ENCODE results near the gene DEPP1. TPM values are rescaled to one million over a fixed set of nuclear protein-coding genes. Genes with fewer than 3 reads are reported as not detected.

DEPP1 gene
- total and polyA plus RNA-seq, 5 experiments from 2014 or later, result not detected

DNA sequence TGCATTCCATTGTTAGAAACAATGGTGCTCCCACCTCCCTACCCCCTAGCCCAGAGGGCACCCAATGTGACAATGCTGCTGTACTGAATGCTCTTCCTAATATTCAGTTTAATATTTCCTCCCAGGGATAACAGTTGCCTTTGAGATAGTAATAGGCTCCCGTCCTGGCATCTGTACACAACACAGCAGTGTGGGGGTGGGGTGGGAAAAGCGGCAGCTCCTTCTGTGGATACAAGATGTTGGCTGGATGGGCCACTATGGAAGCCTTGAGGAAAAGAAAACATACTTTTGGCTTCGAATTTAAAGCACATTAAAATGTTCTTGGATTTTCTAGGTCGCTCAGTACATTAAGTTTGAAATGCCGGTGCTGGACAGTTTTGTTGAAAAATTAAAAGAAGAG lies 13.0 kb upstream of the DEPP1 start:
- POLR2A ChIA-PET, result no interaction called here

DNA sequence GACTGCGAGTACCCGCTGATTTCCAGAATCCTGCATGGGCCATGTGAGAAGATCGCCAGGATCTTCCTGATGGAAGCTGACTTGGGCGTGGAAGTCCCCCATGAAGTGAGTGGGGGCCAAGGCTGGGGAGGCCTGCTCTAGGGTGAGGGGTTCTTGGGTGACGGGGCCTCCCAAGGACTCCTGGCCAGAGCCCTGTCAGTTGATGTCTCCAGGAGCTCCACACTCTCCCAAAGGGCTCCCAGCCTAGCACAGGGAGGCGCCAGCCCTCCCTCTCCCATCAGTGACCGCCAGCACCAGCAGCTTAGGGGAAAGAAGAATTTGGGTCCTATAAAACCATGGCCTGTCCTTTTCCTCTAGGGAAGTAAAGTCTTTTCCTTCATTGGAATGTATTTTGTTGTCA lies 12.4 kb upstream of the DEPP1 start:
- Mint-ChIP-seq H3K27ac (no peak overlapping the region), H3K4me3 (no peak overlapping the region), H3K4me1 (peaks cover 9 to 20% (median 17%) of the 10 kb centered on the region in 4 donors), H3K27me3 (peaks cover 0 to 25% (median 5%) of the 10 kb centered on the region in 5 donors), H3K36me3 (peaks cover 0 to 2% (median 0%) of the 10 kb centered on the region in 3 donors), H3K9me3 (no peaks in the 10 kb centered on the region)
- POLR2A ChIA-PET, result no interaction called here
- no peak for DNase-seq
- ATAC-seq, result no peak

More for the DNA sequence above, 13.0 kb upstream of the DEPP1 start:
- Mint-ChIP-seq H3K36me3 (peaks cover 0 to 2% (median 0%) of the 10 kb centered on the region in 3 donors), H3K27ac (no peak overlapping the region), H3K9me3 (no peaks in the 10 kb centered on the region), H3K4me3 (no peak overlapping the region), H3K4me1 (peaks cover 9 to 26% (median 22%) of the 10 kb centered on the region in 4 donors), H3K27me3 (peaks cover 0 to 25% (median 5%) of the 10 kb centered on the region in 5 donors)
- ATAC-seq (no peak), DNase-seq (no peak)

DNA sequence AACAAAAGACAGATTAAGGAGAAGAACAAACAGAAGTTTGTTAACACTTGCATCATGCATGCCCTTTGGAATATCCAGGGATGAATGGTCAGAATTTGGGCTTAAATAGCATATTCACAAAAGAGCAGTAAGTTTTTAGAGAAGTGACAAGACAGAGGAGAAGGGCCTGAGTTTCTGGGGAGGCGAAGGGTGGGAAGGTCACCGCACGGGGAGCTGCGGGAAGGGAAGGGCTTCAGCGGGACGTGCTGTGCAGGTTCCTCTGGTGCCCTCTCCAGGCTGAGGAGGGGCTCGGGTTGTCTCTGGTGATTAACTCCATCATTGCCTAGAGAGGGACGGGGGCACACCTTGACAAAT lies 11.7 kb upstream of the DEPP1 start:
- H3K36me3 Mint-ChIP-seq, result no peaks in the 10 kb centered on the region
- peaks cover 0 to 25% (median 5%) of the 10 kb centered on the region in 5 donors for H3K27me3 Mint-ChIP-seq
- no peak overlapping the region for H3K27ac Mint-ChIP-seq
- H3K4me1 Mint-ChIP-seq, result peaks cover 7 to 13% (median 10%) of the 10 kb centered on the region in 4 donors
- no peak for DNase-seq
- ATAC-seq, result no peak
- no peak overlapping the region for H3K4me3 Mint-ChIP-seq
- H3K9me3 Mint-ChIP-seq, result no peaks in the 10 kb centered on the region
- POLR2A ChIA-PET, result no interaction called here

DNA sequence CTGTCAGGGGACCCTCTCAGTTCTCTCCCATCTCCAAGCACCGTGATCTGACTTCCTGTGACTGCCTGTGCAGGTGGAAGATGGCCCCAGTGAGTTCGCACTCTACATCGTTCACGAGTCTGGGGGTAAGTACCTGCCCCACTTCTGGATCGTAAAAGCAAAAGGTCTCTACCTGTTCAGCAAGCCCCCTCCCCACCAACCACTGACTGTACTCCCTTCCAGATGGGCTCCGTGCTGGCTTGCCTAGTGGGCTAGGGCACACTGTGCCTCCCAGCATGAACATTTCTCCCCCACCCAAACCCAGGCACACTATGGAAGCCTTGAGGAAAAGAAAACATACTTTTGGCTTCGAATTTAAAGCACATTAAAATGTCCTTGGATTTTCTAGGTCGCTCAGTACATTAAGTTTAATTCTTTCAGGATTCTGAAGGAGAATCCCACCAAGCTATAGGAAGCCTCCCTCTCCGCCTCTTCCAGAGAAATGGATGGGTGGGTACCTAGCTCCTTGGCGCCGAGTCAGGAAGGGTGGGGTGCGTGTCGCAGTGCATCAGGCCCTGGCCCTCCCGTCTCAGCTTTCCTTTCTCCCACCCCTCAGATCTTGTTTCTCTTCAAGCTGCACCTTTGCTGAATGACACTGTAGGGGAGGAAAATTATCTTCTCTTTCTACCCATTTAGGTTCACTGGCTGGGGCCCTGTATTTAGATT lies 11.1 kb upstream of the DEPP1 start:
- DNase-seq (no peak), ATAC-seq (no peak)
- peaks cover 3 to 8% (median 5%) of the 10 kb centered on the region in 4 donors for H3K4me1 Mint-ChIP-seq
- H3K36me3 Mint-ChIP-seq, result no peaks in the 10 kb centered on the region
- no peak overlapping the region for H3K4me3 Mint-ChIP-seq
- POLR2A ChIA-PET, result no interaction called here
- H3K27me3 Mint-ChIP-seq, result peaks cover 0 to 25% (median 5%) of the 10 kb centered on the region in 5 donors
- H3K27ac Mint-ChIP-seq, result no peak overlapping the region
- no peaks in the 10 kb centered on the region for H3K9me3 Mint-ChIP-seq

DNA sequence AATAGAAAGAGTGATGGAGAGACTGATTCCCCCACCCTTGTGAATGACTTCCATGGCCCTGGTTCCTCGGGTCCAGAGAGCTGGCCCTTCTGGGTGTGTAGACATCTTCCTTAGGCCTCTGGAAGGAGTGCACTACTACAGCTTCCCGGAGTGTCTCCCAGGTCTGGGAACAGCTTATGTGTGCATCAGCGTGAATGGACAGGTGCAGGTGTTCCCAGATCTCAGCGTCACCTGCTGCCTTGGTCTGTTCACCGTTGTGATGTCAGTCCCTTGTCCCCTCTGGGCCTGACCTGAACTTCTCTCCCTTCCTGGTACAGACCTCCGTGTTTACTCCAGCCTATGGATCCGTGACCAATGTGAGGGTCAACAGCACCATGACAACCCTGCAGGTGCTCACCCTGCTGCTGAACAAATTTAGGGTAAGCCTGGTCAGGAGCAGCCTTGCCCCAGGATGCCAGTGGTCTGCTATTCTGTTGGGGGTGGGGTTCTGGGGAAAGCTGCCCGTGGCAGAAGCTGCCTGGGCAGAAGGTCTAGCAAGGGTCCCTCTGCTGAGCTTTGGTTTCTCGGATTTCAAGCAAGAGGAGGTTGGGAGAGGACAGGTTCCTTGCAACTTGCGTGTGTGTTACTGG lies 10.5 kb upstream of the DEPP1 start:
- H3K27ac Mint-ChIP-seq, result no peak overlapping the region
- no peak overlapping the region for H3K4me3 Mint-ChIP-seq
- no peaks in the 10 kb centered on the region for H3K9me3 Mint-ChIP-seq
- peaks cover 0 to 25% (median 5%) of the 10 kb centered on the region in 5 donors for H3K27me3 Mint-ChIP-seq
- DNase-seq, result no peak
- ATAC-seq, result no peak
- peaks cover 0 to 2% (median 1%) of the 10 kb centered on the region in 4 donors for H3K4me1 Mint-ChIP-seq
- POLR2A ChIA-PET, result interaction anchor here (0.7 kb wide), 1 partner anchor 76 kb away, joined by 3 read pairs; no protein-coding TSS in a partner anchor
- H3K36me3 Mint-ChIP-seq, result no peaks in the 10 kb centered on the region

DNA sequence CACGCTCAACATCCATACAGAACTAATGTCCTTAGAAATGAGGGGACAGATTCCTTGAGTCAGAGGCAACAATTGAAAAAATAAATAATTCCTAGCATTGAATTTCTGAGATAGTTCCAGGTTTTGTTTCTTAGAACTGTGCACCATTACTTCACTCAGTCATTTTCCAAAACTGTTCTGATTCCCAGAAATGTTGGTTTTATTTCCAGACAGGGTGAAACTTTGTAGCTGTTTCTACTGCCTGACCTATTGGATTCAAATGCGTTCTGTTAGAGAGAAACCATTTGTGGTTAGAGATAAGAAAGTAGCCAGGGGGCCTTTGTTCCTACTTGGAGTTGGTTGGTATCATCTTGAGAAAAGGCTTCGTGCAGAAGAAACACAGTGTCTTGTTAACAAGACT lies 8.1 kb upstream of the DEPP1 start:
- peaks cover 0 to 25% (median 5%) of the 10 kb centered on the region in 5 donors for H3K27me3 Mint-ChIP-seq
- POLR2A ChIA-PET, result no interaction called here
- H3K36me3 Mint-ChIP-seq, result no peaks in the 10 kb centered on the region
- DNase-seq (no peak), ATAC-seq (no peak)
- H3K9me3 Mint-ChIP-seq, result no peaks in the 10 kb centered on the region
- no peak overlapping the region for H3K4me3 Mint-ChIP-seq
- peaks cover 0 to 1% (median 0%) of the 10 kb centered on the region in 4 donors for H3K4me1 Mint-ChIP-seq
- no peak overlapping the region for H3K27ac Mint-ChIP-seq

DNA sequence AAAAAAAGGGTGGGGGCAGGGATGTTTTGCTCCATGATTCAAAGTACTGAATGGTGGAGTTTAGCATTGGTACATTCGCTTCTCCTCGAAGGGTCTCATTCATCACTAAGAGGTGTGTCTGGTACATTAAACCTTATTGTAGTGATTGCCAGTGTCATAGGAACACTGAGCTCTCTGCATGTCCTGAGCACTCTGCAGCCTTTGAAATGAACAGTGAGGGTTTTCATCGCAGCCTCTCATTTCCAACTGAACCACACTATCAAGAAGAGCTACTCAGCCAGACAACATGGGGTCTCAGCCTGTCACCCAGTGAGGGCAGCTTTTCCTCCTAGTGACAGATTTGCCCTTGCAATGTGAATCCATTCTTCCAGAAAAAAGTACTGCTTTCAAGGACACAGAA lies 7.6 kb upstream of the DEPP1 start:
- ATAC-seq (no peak), DNase-seq (no peak)
- Mint-ChIP-seq H3K4me1 (no peaks in the 10 kb centered on the region), H3K27me3 (peaks cover 0 to 25% (median 5%) of the 10 kb centered on the region in 5 donors), H3K36me3 (no peaks in the 10 kb centered on the region), H3K4me3 (no peak overlapping the region), H3K9me3 (no peaks in the 10 kb centered on the region), H3K27ac (no peak overlapping the region)
- POLR2A ChIA-PET, result no interaction called here

DNA sequence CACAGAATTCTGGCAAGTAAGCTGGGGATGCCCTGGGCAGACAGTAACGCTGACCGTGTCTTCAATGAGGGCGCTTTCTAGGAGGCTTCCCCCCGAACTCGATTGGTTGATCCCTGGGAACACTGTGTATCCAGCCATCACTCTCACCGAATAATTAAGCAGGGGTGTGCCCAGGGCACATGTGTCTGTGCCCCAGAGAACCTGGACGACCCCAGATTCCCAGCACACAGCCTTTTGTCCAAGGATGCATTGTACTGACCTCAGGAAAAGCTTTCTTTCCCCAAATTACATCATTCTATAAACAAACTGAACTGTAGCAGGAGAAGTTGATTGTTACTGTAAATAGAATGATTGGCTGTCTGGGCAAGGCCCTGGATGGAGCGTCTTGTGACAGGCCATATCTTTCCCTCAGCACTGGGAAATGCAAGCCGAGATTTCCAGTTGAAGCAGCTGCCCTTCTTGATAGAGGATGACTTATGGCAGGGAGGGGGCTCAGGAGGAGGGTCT lies 6.6 kb upstream of the DEPP1 start:
- H3K27ac Mint-ChIP-seq, result peak overlapping the region in 1 of 10 donors; percentile 27
- DNase-seq (no peak), ATAC-seq (no peak)
- no peak overlapping the region for H3K4me3 Mint-ChIP-seq
- H3K36me3 Mint-ChIP-seq, result no peaks in the 10 kb centered on the region
- H3K4me1 Mint-ChIP-seq, result no peaks in the 10 kb centered on the region
- peaks cover 0 to 21% (median 5%) of the 10 kb centered on the region in 5 donors for H3K27me3 Mint-ChIP-seq
- POLR2A ChIA-PET, result no interaction called here
- H3K9me3 Mint-ChIP-seq, result no peaks in the 10 kb centered on the region

DNA sequence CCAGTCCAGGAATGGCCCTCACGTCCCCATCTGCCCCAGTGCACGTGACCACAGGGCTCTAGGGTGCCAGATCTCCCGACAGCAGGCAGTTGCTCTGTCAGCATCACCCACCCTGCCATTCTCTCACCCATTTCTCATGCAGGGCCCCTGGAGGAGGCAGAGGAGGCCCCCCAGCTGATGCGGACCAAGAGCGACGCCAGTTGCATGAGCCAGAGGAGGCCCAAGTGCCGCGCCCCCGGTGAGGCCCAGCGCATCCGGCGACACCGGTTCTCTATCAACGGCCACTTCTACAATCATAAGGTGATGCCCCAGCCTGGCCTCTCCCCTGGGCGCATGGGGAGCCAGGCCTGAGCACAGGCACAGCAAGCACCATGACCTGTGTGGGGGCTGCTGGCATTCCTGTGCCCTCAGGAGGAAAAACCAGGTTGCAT lies 6.1 kb upstream of the DEPP1 start:
- Mint-ChIP-seq H3K9me3 (no peaks in the 10 kb centered on the region), H3K27ac (no peak overlapping the region), H3K4me3 (no peak overlapping the region), H3K36me3 (no peaks in the 10 kb centered on the region), H3K27me3 (peaks cover 0 to 15% (median 5%) of the 10 kb centered on the region in 5 donors), H3K4me1 (no peaks in the 10 kb centered on the region)
- ATAC-seq, result no peak
- POLR2A ChIA-PET, result no interaction called here
- no peak for DNase-seq

DNA sequence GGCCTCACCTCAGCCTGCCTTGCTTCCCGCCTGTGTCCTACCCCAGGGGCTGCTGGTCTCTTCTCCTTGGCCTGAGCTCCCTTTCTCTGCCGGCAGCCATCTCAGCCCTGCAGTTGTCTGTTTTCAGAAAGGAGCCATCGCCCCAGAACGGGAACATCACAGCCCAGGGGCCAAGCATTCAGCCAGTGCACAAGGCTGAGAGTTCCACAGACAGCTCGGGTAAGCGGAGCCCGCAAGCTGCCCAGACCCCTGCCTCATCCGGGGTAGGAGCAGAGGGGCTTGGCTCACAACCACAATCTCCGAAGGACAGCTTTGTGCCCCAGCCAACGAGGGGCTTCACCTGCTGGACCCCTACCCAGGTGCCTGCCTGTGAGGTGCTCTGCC lies 5.3 kb upstream of the DEPP1 start:
- no peak overlapping the region for H3K27ac Mint-ChIP-seq
- DNase-seq (no peak), ATAC-seq (no peak)
- peaks cover 0 to 7% (median 3%) of the 10 kb centered on the region in 5 donors for H3K27me3 Mint-ChIP-seq
- no peaks in the 10 kb centered on the region for H3K36me3 Mint-ChIP-seq
- H3K4me3 Mint-ChIP-seq, result no peak overlapping the region
- H3K4me1 Mint-ChIP-seq, result peaks cover 0 to 2% (median 0%) of the 10 kb centered on the region in 4 donors
- H3K9me3 Mint-ChIP-seq, result no peaks in the 10 kb centered on the region
- POLR2A ChIA-PET, result no interaction called here

DNA sequence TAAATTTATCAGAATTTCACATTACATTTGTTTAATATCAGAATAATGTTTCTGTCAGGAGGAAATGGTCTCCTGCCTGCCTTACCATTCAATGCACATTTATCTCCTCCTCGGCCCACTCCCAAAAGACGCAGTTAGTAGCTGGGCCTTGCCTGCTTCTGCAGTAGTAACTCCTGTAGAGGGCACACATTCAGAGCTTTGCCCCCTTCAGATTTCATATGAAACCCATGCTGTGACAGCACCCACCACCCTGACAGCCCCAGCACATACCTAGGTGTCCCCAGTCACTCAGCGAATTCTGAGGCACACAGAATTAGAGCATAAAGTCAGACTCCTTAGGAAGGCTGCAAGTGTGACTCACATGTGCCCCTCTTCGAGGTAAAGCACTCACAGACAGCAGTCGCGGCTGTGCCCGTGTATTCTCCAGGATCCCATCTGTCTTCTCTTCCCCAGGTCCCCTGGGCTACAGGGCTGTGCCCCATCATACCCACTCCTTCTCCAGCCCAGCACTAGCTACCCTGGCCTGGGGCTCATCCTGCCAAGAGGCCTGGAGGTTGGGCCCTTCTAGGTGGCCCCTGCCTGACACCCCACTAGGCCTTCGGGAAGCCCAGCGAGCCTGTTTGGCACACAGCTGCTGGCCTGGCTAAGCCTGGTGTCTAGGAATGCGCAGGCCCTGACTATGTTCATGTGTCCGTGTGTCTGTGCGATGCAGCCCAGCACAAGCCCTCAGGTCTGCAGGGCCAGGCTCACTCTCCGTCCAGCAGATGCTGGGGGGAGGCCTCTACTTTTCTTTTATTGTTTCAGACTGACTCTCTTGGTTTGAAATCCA lies 4.7 kb upstream of the DEPP1 start:
- Mint-ChIP-seq H3K4me1 (peaks cover 0 to 4% (median 1%) of the 10 kb centered on the region in 4 donors), H3K9me3 (no peaks in the 10 kb centered on the region), H3K36me3 (no peaks in the 10 kb centered on the region), H3K27me3 (peaks cover 0 to 2% (median 0%) of the 10 kb centered on the region in 5 donors), H3K4me3 (no peak overlapping the region), H3K27ac (no peak overlapping the region)
- POLR2A ChIA-PET, result no interaction called here
- DNase-seq (no peak), ATAC-seq (no peak)

DNA sequence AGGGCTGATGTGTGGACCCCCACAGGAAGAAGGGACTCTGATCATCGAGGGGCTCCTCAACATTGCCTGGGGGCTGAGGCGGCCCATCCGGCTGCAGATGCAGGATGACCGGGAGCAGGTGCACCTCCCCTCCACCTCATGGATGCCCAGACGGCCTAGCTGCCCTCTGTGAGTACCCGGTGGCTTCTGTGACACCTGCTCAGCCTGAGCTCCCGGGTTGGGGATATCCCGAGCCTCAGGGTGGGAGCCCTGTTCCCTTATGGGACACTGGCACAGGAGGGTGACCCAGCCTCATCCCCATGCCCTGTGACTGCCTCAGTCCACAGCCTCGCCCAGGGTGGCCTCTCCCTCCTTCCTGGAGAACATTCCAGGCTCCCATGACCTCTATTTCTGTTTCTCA lies 3.9 kb upstream of the DEPP1 start:
- no peak overlapping the region for H3K4me3 Mint-ChIP-seq
- POLR2A ChIA-PET, result no interaction called here
- ATAC-seq (no peak), DNase-seq (no peak)
- H3K4me1 Mint-ChIP-seq, result peaks cover 0 to 4% (median 1%) of the 10 kb centered on the region in 4 donors
- no peak overlapping the region for H3K27ac Mint-ChIP-seq
- H3K27me3 Mint-ChIP-seq, result no peaks in the 10 kb centered on the region
- H3K9me3 Mint-ChIP-seq, result no peaks in the 10 kb centered on the region
- H3K36me3 Mint-ChIP-seq, result no peaks in the 10 kb centered on the region

DNA sequence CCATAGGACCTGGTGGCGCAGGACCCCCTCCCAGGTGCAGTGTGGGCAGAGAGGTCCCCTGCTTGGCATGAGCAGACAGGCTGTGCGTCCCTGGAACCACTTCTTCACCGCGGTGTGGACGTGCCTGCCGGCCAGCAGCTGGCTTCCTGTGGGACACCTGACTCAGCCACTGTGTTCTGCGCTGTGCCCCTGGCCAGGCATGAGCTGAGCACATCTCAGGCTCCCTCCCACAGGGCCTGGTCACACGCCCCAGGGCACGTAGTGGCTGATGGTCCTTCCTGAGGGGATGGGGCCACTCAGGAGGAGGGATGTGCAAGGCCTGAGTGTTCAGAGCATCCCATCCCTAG lies 3.5 kb upstream of the DEPP1 start:
- Mint-ChIP-seq H3K36me3 (no peaks in the 10 kb centered on the region), H3K27me3 (no peaks in the 10 kb centered on the region), H3K4me1 (peaks cover 0 to 4% (median 1%) of the 10 kb centered on the region in 4 donors), H3K9me3 (no peaks in the 10 kb centered on the region), H3K27ac (no peak overlapping the region), H3K4me3 (no peak overlapping the region)
- DNase-seq, result no peak
- no peak for ATAC-seq
- POLR2A ChIA-PET, result interaction anchor here (1.3 kb wide), 1 partner anchor 9 kb away, joined by 4 read pairs; no protein-coding TSS in a partner anchor
